Astrocyte (in vitro differentiated cells and primary cell): ENCODE results near the gene ARMH3. TPM values are rescaled to one million over a fixed set of nuclear protein-coding genes. Genes with fewer than 3 reads are reported as not detected.
"Not testable (repeated sequence)": the region's sequence is repeated elsewhere in the genome, so short reads cannot be mapped to it uniquely, and the experiment has no call there.

Source experiments
- DNase-seq: peaks from one replicate; pipeline ENCODE4 v3.0.0-alpha.2; 2010; ENCODE audit warnings: low read depth
- FAIRE-seq: peaks from 2 replicates; lab custom pipeline; 2011; peaks lifted over from hg19 to GRCh38; lab: Jason Lieb, UNC
- H2AFZ ChIP-seq: 2 replicates; pipeline ENCODE4 v1.6.0; 2012; ENCODE audit warnings: low read depth, low read length, inconsistent platforms
- H3K27ac ChIP-seq: 2 replicates; pipeline ENCODE4 v1.5.1; 2011; ENCODE audit warnings: low read depth, low read length, inconsistent platforms
- H3K27me3 ChIP-seq: 2 replicates; pipeline ENCODE4 v1.6.0; 2011; ENCODE audit warnings: low read length, inconsistent platforms; ENCODE audit not compliant: insufficient read depth
- H3K36me3 ChIP-seq: 2 replicates; pipeline ENCODE4 v1.5.1; 2011; ENCODE audit warnings: low read length, inconsistent platforms; ENCODE audit not compliant: insufficient read depth
- H3K4me1 ChIP-seq: 2 replicates; pipeline ENCODE4 v1.5.1; 2011; ENCODE audit warnings: low read length, inconsistent platforms; ENCODE audit not compliant: insufficient read depth
- H3K4me2 ChIP-seq: 2 replicates; pipeline ENCODE4 v1.6.0; 2012; ENCODE audit warnings: low read length, inconsistent platforms
- H3K4me3 ChIP-seq: 2 replicates; pipeline ENCODE4 v1.5.1; 2011; ENCODE audit warnings: low read depth, mild to moderate bottlenecking, low read length, inconsistent platforms; ENCODE audit not compliant: insufficient read depth
- H3K79me2 ChIP-seq: 2 replicates; pipeline ENCODE4 v1.6.0; 2012; ENCODE audit warnings: mild to moderate bottlenecking, low read length, inconsistent platforms; ENCODE audit not compliant: insufficient read depth
- H3K9ac ChIP-seq: 2 replicates; pipeline ENCODE4 v1.6.0; 2012; ENCODE audit warnings: mild to moderate bottlenecking, low read length, inconsistent platforms
- H3K9me3 ChIP-seq: 2 replicates; pipeline ENCODE4 v1.5.1; 2012; ENCODE audit warnings: low read depth, mild to moderate bottlenecking, low read length, inconsistent platforms; ENCODE audit not compliant: insufficient read depth
- H4K20me1 ChIP-seq: 2 replicates; pipeline ENCODE4 v1.6.0; 2012; ENCODE audit warnings: low read length, inconsistent platforms; ENCODE audit not compliant: insufficient read depth
- H3K27ac Mint-ChIP-seq: one replicate; pipeline ENCODE4 v1.8.0; 2021; ENCODE audit warnings: mild to moderate bottlenecking, mixed read lengths; ENCODE audit not compliant: unreplicated experiment
- H3K27me3 Mint-ChIP-seq: one replicate; pipeline ENCODE4 v1.8.0; 2021; ENCODE audit warnings: low read depth, mixed read lengths; ENCODE audit not compliant: unreplicated experiment
- H3K36me3 Mint-ChIP-seq: one replicate; pipeline ENCODE4 v1.8.0; 2021; ENCODE audit warnings: low read depth, mixed read lengths; ENCODE audit not compliant: unreplicated experiment
- H3K4me1 Mint-ChIP-seq: one replicate; pipeline ENCODE4 v1.8.0; 2021; ENCODE audit warnings: low read depth, mixed read lengths; ENCODE audit not compliant: unreplicated experiment
- H3K4me3 Mint-ChIP-seq: one replicate; pipeline ENCODE4 v1.8.0; 2021; ENCODE audit warnings: mild to moderate bottlenecking, moderate library complexity, mixed read lengths; ENCODE audit not compliant: unreplicated experiment
- H3K9me3 Mint-ChIP-seq: one replicate; pipeline ENCODE4 v1.8.0; 2021; ENCODE audit warnings: mild to moderate bottlenecking, mixed read lengths; ENCODE audit not compliant: unreplicated experiment
- EZH2 ChIP-seq: IDR thresholded peaks from 2 replicates; pipeline ENCODE4 v1.6.1; 2012; ENCODE audit warnings: mild to moderate bottlenecking, low read length, inconsistent platforms; ENCODE audit not compliant: insufficient read depth
- total RNA-seq: library from RNA; stranded (reverse); gene quantifications from 2 replicates; pipeline ENCODE4 v1.2.1, GENCODE V29; 2021
- TF ChIP-seq, protein P1 (sequence below): IDR thresholded peaks from 2 replicates; pipeline ENCODE4 v1.5.1; 2011; ENCODE audit warnings: low read depth, mild to moderate bottlenecking, inconsistent platforms, low read length, moderate library complexity; ENCODE audit not compliant: insufficient read depth

ARMH3 gene
- total RNA-seq, 1 donor from 2014 or later: 22.6 TPM

DNA sequence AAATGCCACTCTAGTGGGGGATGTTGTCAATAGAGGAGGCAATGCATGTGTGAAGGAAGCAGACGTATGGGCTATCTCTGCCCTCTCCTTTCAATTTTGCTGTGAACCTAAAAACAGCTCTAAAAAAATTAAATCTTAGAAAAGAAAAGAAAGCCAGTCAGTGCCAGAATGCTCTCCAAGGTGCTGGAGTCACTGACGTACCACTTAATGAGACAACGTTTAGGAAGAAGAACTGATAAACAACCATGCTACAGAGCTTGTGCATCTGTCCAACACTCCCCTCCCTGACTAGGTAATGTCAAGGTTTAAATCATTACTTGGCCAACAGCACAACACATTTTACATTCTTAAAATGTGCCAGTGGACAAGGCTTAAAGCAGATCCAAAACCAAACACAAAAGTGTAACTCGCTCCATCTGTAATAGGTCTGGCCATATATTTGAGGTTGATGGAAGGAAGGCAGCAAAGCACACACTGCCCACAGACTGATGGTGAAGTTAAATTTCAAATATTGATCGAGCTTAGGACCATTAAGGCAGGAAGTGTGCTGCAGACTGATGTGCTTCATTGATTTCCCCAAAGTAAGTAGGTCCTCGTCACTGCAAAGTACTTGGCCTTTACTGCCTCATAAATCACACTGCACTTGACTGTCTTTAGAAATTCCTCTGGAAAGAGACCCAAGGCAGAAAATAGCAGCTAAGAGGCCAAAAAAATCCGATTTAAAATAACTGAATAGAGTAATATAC lies 15.5 kb downstream of the ARMH3 start:
- Histone ChIP-seq H3K79me2 (peaks cover 22% of the 10 kb centered on the region), H3K9ac (no peak overlapping the region), H3K4me1 (no peaks in the 10 kb centered on the region), H3K4me3 (no peak overlapping the region), H3K36me3 (peaks cover 2% of the 10 kb centered on the region), H3K27ac (no peak overlapping the region), H3K9me3 (no peaks in the 10 kb centered on the region), H3K4me2 (no peak overlapping the region), H3K27me3 (no peaks in the 10 kb centered on the region), H2AFZ (no peak overlapping the region), H4K20me1 (peaks cover 52% of the 10 kb centered on the region)
- DNase-seq (no peak), FAIRE-seq (no peak)
- H3K27ac Mint-ChIP-seq: no peak overlapping the region
- H3K4me3 Mint-ChIP-seq: no peak overlapping the region
- peaks cover 8% of the 10 kb centered on the region for H3K36me3 Mint-ChIP-seq
- TF ChIP-seq, protein P1, sequence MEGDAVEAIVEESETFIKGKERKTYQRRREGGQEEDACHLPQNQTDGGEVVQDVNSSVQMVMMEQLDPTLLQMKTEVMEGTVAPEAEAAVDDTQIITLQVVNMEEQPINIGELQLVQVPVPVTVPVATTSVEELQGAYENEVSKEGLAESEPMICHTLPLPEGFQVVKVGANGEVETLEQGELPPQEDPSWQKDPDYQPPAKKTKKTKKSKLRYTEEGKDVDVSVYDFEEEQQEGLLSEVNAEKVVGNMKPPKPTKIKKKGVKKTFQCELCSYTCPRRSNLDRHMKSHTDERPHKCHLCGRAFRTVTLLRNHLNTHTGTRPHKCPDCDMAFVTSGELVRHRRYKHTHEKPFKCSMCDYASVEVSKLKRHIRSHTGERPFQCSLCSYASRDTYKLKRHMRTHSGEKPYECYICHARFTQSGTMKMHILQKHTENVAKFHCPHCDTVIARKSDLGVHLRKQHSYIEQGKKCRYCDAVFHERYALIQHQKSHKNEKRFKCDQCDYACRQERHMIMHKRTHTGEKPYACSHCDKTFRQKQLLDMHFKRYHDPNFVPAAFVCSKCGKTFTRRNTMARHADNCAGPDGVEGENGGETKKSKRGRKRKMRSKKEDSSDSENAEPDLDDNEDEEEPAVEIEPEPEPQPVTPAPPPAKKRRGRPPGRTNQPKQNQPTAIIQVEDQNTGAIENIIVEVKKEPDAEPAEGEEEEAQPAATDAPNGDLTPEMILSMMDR: no peak
- no peak for TF ChIP-seq EZH2
- H3K9me3 Mint-ChIP-seq: no peaks in the 10 kb centered on the region
- H3K4me1 Mint-ChIP-seq: no peaks in the 10 kb centered on the region
- no peaks in the 10 kb centered on the region for H3K27me3 Mint-ChIP-seq

GRCh38 chr10:102038410-102038809 lies 17.6 kb downstream of the ARMH3 start:
- Mint-ChIP-seq H3K27ac (no peak overlapping the region), H3K4me3 (no peak overlapping the region), H3K27me3 (no peaks in the 10 kb centered on the region), H3K9me3 (no peaks in the 10 kb centered on the region), H3K36me3 (peaks cover 11% of the 10 kb centered on the region), H3K4me1 (no peaks in the 10 kb centered on the region)
- Histone ChIP-seq H3K79me2 (peaks cover 11% of the 10 kb centered on the region), H3K9ac (no peak overlapping the region), H2AFZ (no peak overlapping the region), H3K27ac (no peak overlapping the region), H3K4me2 (no peak overlapping the region), H3K9me3 (no peaks in the 10 kb centered on the region), H4K20me1 (peaks cover 35% of the 10 kb centered on the region), H3K27me3 (no peaks in the 10 kb centered on the region), H3K36me3 (peaks cover 2% of the 10 kb centered on the region), H3K4me3 (no peak overlapping the region), H3K4me1 (no peaks in the 10 kb centered on the region)
- FAIRE-seq (no peak), DNase-seq (no peak)
- TF ChIP-seq, protein P1: no peak
- TF ChIP-seq EZH2: no peak

DNA sequence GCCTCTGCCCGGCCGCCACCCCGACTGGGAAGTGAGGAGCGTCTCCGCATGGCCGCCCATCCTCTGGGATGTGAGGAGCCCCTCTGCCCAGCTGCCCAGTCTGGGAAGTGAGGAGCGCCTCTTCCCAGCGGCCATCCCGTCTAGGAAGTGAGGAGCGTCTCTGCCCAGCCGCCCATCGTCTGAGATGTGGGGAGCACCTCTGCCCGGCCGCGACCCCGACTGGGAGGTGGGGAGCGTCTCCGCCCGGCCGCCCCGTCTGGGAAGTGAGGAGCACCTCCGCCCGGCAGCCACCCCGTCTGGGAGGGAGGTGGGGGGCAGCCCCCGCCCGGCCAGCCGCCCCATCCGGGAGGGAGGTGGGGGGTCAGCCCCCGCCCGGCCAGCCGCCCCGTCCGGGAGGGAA lies 20.2 kb downstream of the ARMH3 start:
- H3K9me3 ChIP-seq: not testable (repeated sequence)

More for the DNA sequence above, 20.2 kb downstream of the ARMH3 start:
- H3K4me3 Mint-ChIP-seq, H3K27me3 ChIP-seq, H2AFZ ChIP-seq, H3K79me2 ChIP-seq, H3K9ac ChIP-seq, H3K9me3 Mint-ChIP-seq, DNase-seq, H3K4me1 ChIP-seq, H3K4me1 Mint-ChIP-seq, H3K27ac ChIP-seq, H3K4me3 ChIP-seq, H3K36me3 ChIP-seq, H3K4me2 ChIP-seq, FAIRE-seq, H3K27me3 Mint-ChIP-seq, H3K27ac Mint-ChIP-seq: not testable (repeated sequence)
- H3K36me3 Mint-ChIP-seq: peaks cover 21% of the 10 kb centered on the region
- peaks cover 12% of the 10 kb centered on the region for H4K20me1 ChIP-seq
